Karpas-422 (cell line): ENCODE data around the gene CTAGE8. TPM values are rescaled to one million over a fixed set of nuclear protein-coding genes. Genes with fewer than 3 reads are reported as not detected.
A peak's percentile ranks its signal among the peaks of the same experiment; 100 is the strongest.
"Not testable (repeated sequence)": the region's sequence is repeated elsewhere in the genome, so short reads cannot be mapped to it uniquely, and the experiment has no call there.

Experiments
- DNase-seq: peaks from one replicate; pipeline ENCODE4 v3.0.0-alpha.2; 2015
- H2AFZ ChIP-seq: fragments of 200-600 bp; sonication (generic); 2 replicates; pipeline ENCODE4 v1.6.1; 2014; ENCODE audit warnings: antibody characterized with exemption, low read length, mixed read lengths
- H3K27ac ChIP-seq: fragments of 200-600 bp; sonication (generic); 2 replicates; pipeline ENCODE4 v1.5.1; 2014; ENCODE audit warnings: mild to moderate bottlenecking, low read length, moderate library complexity
- H3K27me3 ChIP-seq: fragments of 200-600 bp; sonication (generic); 2 replicates; pipeline ENCODE4 v1.6.1; 2014; ENCODE audit warnings: low read length, mixed read lengths
- H3K36me3 ChIP-seq: fragments of 200-600 bp; sonication (generic); 2 replicates; pipeline ENCODE4 v1.6.1; 2014; ENCODE audit warnings: low read length, mixed read lengths; ENCODE audit not compliant: insufficient read depth
- H3K4me1 ChIP-seq: fragments of 200-600 bp; sonication (generic); 2 replicates; pipeline ENCODE4 v1.6.1; 2014; ENCODE audit warnings: mild to moderate bottlenecking, low read length, mixed read lengths
- H3K4me2 ChIP-seq: fragments of 200-600 bp; sonication (generic); 2 replicates; pipeline ENCODE4 v1.6.1; 2014; ENCODE audit warnings: low read length, low read depth, mild to moderate bottlenecking; ENCODE audit not compliant: poor library complexity, severe bottlenecking
- H3K4me3 ChIP-seq: fragments of 200-600 bp; sonication (generic); 2 replicates; pipeline ENCODE4 v1.5.1; 2014; ENCODE audit warnings: mild to moderate bottlenecking, antibody characterized with exemption, low read length, mixed read lengths
- H3K79me2 ChIP-seq: fragments of 200-600 bp; sonication (generic); 2 replicates; pipeline ENCODE4 v1.6.1; 2014; ENCODE audit warnings: mild to moderate bottlenecking, low read length, mixed read lengths
- H3K9ac ChIP-seq: fragments of 200-600 bp; sonication (generic); 2 replicates; pipeline ENCODE4 v1.6.0; 2014; ENCODE audit warnings: low read length
- H3K9me2 ChIP-seq: fragments of 200-600 bp; sonication (generic), shearing (Covaris generic); replicated peaks from 2 replicates; pipeline ENCODE4 v1.6.0; 2014; ENCODE audit warnings: mild to moderate bottlenecking, low read length, moderate library complexity; ENCODE audit not compliant: insufficient read depth
- H3K9me3 ChIP-seq: fragments of 300-700, 200-600 bp; sonication (generic); 2 replicates; pipeline ENCODE4 v1.6.1; 2014; ENCODE audit warnings: low read length, mixed read lengths
- H4K20me1 ChIP-seq: fragments of 200-600 bp; sonication (generic); 2 replicates; pipeline ENCODE4 v1.6.1; 2014; ENCODE audit warnings: mild to moderate bottlenecking, antibody characterized with exemption, low read length, low read depth; ENCODE audit not compliant: insufficient read depth
- total RNA-seq: library from RNA; depleted of rRNA; stranded (reverse); fragments of >200 nt; shearing (Covaris generic); gene quantifications from 2 replicates; pipeline ENCODE4 v1.2.3, GENCODE V29; 2014; ENCODE audit warnings: low replicate concordance; rRNA removed

The CTAGE8 gene
- not detected in 2 replicates for total RNA-seq

DNA sequence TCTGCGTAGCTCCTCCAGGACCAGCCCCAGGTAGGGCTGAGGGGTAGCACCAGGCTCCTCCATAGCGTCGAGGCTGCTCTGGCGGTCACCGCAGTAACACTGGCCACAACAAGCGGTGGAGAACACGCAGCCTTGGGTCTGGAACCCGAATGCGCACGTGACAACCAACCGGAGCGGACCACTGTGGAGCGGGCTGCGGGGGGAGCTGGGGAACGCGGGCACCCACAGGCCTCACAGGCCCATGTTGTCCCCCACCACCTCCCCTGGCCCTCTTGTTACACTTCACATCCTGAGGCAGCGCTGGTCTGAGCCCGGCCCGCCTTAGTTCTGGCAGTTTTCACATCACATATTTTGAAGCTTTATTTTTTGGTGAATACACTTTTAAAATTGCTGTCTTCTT, at the start of gene CTAGE8:
TSS of gene CTAGE8 (minus strand) at position 101 of the 400 bp plus-strand sequence. CDS start at position 63, 38 bp downstream.
- not testable (repeated sequence) for H3K9me3 ChIP-seq, H3K4me3 ChIP-seq, DNase-seq, H3K9ac ChIP-seq, H4K20me1 ChIP-seq, H2AFZ ChIP-seq, H3K36me3 ChIP-seq, H3K27me3 ChIP-seq, H3K9me2 ChIP-seq, H3K27ac ChIP-seq, H3K4me2 ChIP-seq, H3K79me2 ChIP-seq, H3K4me1 ChIP-seq

DNA sequence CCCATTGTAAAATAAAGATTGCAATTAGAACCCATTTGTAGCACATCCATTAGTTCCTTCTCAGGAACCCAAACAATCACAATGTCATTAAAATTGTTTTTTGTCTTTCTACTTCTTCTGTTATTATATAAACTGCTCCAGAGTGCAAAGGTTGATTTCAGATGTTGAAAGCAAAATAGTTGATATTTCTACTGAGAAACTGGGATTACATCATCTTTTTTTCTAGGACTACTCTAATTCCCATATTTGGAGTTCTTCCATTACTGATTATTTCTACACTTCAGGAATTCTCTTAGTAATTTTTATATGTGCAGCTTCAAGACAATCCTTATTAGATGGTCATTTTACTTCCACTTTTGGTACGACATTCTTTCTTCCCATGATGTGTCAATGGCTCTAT, 48.4 kb upstream of the CTAGE8 start:
- not testable (repeated sequence) for H3K4me2 ChIP-seq, H3K4me1 ChIP-seq, H3K9me2 ChIP-seq, H3K36me3 ChIP-seq, H3K27ac ChIP-seq, DNase-seq, H2AFZ ChIP-seq, H3K27me3 ChIP-seq, H3K79me2 ChIP-seq, H3K9me3 ChIP-seq, H3K9ac ChIP-seq, H4K20me1 ChIP-seq, H3K4me3 ChIP-seq

- H3K9me2 ChIP-seq: not testable (repeated sequence)
These were observed 42.9 kb upstream of the CTAGE8 start, which contains the start of gene OR2A1 for GRCh38 chr7:144311872-144312469. OR2A1 (plus strand) TSS chr7:144312419; CDS start chr7:144318125, 5,706 bp downstream.

GRCh38 chr7:144311218-144311617, 42.1 kb upstream of the CTAGE8 start:
- not testable (repeated sequence) for H3K9me3 ChIP-seq, H2AFZ ChIP-seq, H3K4me3 ChIP-seq, H3K4me1 ChIP-seq, H3K79me2 ChIP-seq, H3K4me2 ChIP-seq, H3K9me2 ChIP-seq, H3K27ac ChIP-seq, H4K20me1 ChIP-seq, H3K27me3 ChIP-seq, DNase-seq, H3K36me3 ChIP-seq, H3K9ac ChIP-seq

More at GRCh38 chr7:144311872-144312469, 42.9 kb upstream of the CTAGE8 start, which contains the start of gene OR2A1:
- not testable (repeated sequence) for H3K4me1 ChIP-seq, H3K9ac ChIP-seq, DNase-seq, H3K27ac ChIP-seq, H3K36me3 ChIP-seq, H3K4me2 ChIP-seq, H3K79me2 ChIP-seq, H4K20me1 ChIP-seq, H3K9me3 ChIP-seq, H3K27me3 ChIP-seq, H2AFZ ChIP-seq, H3K4me3 ChIP-seq

DNA sequence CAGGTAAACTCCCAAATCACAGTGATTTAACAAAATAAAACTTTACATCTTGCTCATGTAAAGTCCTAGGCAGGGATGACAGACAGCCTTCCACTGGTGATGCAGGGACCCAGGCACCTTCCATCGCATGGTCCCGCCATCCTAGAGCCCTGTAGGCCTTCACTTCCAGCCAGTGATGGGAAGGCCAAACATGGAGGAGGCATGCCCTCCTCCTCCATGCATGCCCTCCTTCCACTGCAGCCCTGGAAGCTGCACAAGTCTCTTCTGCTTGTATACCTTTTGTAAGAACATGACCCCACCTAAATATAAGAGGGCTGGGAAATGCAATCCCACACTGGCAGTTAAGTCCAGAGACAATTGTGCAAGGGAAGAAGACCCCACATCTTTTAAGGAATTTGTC, 40.6 kb upstream of the CTAGE8 start:
- H3K27me3 ChIP-seq, H3K9me2 ChIP-seq, H3K4me3 ChIP-seq, H2AFZ ChIP-seq, H3K27ac ChIP-seq, DNase-seq, H4K20me1 ChIP-seq, H3K9me3 ChIP-seq, H3K79me2 ChIP-seq, H3K9ac ChIP-seq, H3K4me1 ChIP-seq, H3K4me2 ChIP-seq, H3K36me3 ChIP-seq: not testable (repeated sequence)

DNA sequence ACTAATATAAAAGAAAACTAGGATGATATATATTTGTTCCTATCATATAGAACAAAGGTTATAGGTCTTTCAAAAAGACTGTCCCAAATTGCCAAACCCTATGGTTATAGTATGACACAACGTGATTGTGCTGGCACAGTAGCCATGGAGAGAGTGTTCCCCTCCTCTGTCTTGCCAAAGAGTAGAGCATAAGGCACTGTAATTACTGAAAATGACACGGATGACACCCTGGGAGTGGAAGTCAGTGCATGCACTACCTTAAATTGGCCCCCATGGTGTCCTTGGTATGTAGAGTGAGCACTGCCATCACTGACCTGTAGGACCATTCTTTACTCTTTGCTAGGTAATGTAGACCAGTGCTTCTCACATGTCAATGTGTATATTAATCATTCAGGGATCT, 36.1 kb upstream of the CTAGE8 start:
- H3K9me3 ChIP-seq, H3K4me1 ChIP-seq, H3K36me3 ChIP-seq: not testable (repeated sequence)

GRCh38 chr7:144303607-144304006, 34.5 kb upstream of the CTAGE8 start:
- not testable (repeated sequence) for H3K9me2 ChIP-seq

More for the DNA sequence above, 36.1 kb upstream of the CTAGE8 start:
- DNase-seq, H3K4me3 ChIP-seq, H3K4me2 ChIP-seq, H4K20me1 ChIP-seq, H3K9me2 ChIP-seq, H3K27me3 ChIP-seq, H3K79me2 ChIP-seq, H3K27ac ChIP-seq, H3K9ac ChIP-seq, H2AFZ ChIP-seq: not testable (repeated sequence)

GRCh38 chr7:144302578-144303303, 33.7 kb upstream of the CTAGE8 start:
- not testable (repeated sequence) for H3K79me2 ChIP-seq, H3K4me2 ChIP-seq, H3K27ac ChIP-seq, H3K9me3 ChIP-seq, H3K4me1 ChIP-seq, H3K9ac ChIP-seq, H4K20me1 ChIP-seq, H3K4me3 ChIP-seq, H3K27me3 ChIP-seq, H2AFZ ChIP-seq, H3K36me3 ChIP-seq, H3K9me2 ChIP-seq
- peak; percentile 19 for DNase-seq

More at GRCh38 chr7:144303607-144304006, 34.5 kb upstream of the CTAGE8 start:
- H3K9me3 ChIP-seq, H3K27me3 ChIP-seq, H3K9ac ChIP-seq, H3K4me2 ChIP-seq, H3K36me3 ChIP-seq, H3K4me3 ChIP-seq, H3K4me1 ChIP-seq, H4K20me1 ChIP-seq, H3K79me2 ChIP-seq, DNase-seq, H3K27ac ChIP-seq, H2AFZ ChIP-seq: not testable (repeated sequence)
